ENCODE results near the gene OR52E4.

The OR52E4 gene

GRCh38 chr11:5929571-5930368 is 49.3 kb downstream of the OR52E4 start:
- no peak for DNase-seq (ENCODE audit: low read depth)

- DNase-seq (ENCODE audit: low read depth), result no peak
Observed at GRCh38 chr11:5930614-5931013, 50.2 kb downstream of the OR52E4 start.

- DNase-seq (ENCODE audit: low read depth), result no peak
Observed at GRCh38 chr11:5931061-5931460, 50.6 kb downstream of the OR52E4 start.

- DNase-seq (ENCODE audit: low read depth), result no peak
Observed at GRCh38 chr11:5932671-5933070, 52.2 kb downstream of the OR52E4 start.

GRCh38 chr11:5933116-5933515 is 52.7 kb downstream of the OR52E4 start:
- no peak for DNase-seq (ENCODE audit: low read depth)
